Left colon (tissue), 2 donors: ENCODE data around the gene HEPH. TPM values are rescaled to one million over a fixed set of nuclear protein-coding genes. Genes with fewer than 3 reads are reported as not detected.
"Not testable (repeated sequence)": the region's sequence is repeated elsewhere in the genome, so short reads cannot be mapped to it uniquely, and the experiment has no call there.

Experiments
- ATAC-seq: fragments of 200-7000 bp; cut with Tn5 transposase; one replicate; pipeline ENCODE4 v1.9.1; 2020; ENCODE audit warnings: mild to moderate bottlenecking, moderate library complexity
- DNase-seq, 2 donors: peaks; one replicate each; pipeline ENCODE4 v3.0.0-alpha.2; 2020
- intact Hi-C, 2 donors: fragments of 100-400 bp; cut with DNase I in 1 of 2; cut with micrococcal nuclease in 1 of 2; formaldehyde crosslinking; loops; one replicate each; pipeline versions ENCODE4 v1.11.2 to v1.14.0; 2022; cut with DNase I, micrococcal nuclease
- long read RNA-seq: library from polyadenylated mRNA; unstranded; transcript quantifications from one replicate; pipeline ENCODE4 v2.0.0, GENCODE V29; 2021
- total RNA-seq, 2 donors: library from RNA; stranded (reverse); fragmentation: NEBNext Ultra II Directional; extraction: Animal tissue kit (Norgen Biotek cat#: 25700); gene quantifications; one replicate each; pipeline ENCODE4 v1.2.1, GENCODE V29; 2021
- donor health status: DM: no; HTN: no; CAD: no.
- donor health status: DM: yes; HTN: yes; CAD: no.

The HEPH gene, protein sequence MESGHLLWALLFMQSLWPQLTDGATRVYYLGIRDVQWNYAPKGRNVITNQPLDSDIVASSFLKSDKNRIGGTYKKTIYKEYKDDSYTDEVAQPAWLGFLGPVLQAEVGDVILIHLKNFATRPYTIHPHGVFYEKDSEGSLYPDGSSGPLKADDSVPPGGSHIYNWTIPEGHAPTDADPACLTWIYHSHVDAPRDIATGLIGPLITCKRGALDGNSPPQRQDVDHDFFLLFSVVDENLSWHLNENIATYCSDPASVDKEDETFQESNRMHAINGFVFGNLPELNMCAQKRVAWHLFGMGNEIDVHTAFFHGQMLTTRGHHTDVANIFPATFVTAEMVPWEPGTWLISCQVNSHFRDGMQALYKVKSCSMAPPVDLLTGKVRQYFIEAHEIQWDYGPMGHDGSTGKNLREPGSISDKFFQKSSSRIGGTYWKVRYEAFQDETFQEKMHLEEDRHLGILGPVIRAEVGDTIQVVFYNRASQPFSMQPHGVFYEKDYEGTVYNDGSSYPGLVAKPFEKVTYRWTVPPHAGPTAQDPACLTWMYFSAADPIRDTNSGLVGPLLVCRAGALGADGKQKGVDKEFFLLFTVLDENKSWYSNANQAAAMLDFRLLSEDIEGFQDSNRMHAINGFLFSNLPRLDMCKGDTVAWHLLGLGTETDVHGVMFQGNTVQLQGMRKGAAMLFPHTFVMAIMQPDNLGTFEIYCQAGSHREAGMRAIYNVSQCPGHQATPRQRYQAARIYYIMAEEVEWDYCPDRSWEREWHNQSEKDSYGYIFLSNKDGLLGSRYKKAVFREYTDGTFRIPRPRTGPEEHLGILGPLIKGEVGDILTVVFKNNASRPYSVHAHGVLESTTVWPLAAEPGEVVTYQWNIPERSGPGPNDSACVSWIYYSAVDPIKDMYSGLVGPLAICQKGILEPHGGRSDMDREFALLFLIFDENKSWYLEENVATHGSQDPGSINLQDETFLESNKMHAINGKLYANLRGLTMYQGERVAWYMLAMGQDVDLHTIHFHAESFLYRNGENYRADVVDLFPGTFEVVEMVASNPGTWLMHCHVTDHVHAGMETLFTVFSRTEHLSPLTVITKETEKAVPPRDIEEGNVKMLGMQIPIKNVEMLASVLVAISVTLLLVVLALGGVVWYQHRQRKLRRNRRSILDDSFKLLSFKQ
- total RNA-seq = 100 to 1,000 TPM; 241 to 301 TPM
- long read RNA-seq, full-length matches to known transcripts = 68 of 293 reads
- long read RNA-seq, partial matches to known transcripts = 159 of 293 reads
- long read RNA-seq, other reads (novel, unspliced or antisense) = 66 of 293 reads

DNA sequence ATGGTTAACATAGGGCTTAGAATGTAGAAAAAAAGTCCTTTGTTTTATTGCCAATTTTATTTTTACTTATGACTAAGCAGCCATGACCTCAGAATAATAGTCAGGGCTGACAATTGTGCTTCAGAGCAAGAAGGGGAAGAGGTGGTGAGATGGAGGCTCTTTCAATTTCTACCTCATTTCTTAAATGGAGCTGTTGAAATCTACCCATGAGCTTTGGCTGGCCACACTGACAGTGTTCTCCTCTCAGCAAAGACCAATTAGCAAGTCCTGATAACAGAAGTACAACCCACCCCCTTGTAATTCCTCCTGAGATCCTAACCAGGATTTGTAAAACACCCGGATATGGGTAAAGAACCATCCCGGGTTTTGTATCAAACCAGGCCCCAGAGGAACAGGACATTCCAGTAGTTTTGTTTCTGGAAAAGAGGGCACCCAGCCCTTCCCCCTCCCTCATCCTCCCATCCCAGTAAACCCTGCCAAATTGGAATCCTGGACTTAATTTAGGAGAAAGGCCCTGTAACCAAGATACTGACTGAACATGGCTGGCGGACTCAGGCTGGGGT is at the start of gene HEPH:
TSS of gene HEPH (plus strand) at position 399 of the 563 bp plus-strand sequence. CDS start 6,324 bp downstream, outside the sequence.
- ATAC-seq = peak; percentile 2

DNA sequence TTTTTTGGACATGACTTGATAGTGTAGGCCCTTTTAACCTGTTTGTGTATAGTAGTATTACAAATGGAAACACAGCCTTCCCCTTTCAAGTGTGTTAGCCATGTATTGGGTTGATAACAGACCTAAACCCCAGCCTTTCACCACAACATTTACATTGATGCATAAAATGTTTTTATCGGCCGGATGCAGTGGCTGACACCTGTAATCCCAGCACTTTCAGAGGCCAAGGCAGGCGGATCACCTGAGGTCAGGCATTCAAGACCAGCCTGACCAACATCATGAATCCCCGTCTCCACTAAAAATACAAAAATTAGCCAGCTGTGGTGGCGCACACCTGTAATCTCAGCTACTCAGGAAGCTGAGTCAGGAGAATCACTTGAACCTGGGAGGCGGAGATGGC is 45.3 kb upstream of the HEPH start:
- DNase-seq, ATAC-seq, intact Hi-C loops: not testable (repeated sequence)

More for the DNA sequence above, at the start of gene HEPH:
- intact Hi-C loops = no loop called here
- DNase-seq = peak; percentile 20 to 32

DNA sequence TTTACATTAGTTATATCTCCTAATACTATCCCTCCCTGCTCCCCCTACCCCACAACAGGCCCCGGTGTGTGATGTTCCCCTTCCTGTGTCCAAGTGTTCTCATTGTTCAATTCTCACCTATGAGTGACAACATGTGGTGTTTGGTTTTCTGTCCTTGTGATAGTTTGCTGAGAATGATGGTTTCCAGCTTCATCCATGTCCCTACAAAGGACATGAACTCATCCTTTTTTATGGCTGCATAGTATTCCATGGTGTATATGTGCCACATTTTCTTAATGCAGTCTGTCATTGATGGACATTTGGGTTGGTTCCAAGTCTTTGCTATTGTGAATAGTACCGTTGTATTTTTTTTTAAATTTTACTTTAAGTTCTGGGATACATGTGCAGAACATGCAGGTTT is 42.7 kb upstream of the HEPH start:
- DNase-seq, intact Hi-C loops, ATAC-seq: not testable (repeated sequence)

DNA sequence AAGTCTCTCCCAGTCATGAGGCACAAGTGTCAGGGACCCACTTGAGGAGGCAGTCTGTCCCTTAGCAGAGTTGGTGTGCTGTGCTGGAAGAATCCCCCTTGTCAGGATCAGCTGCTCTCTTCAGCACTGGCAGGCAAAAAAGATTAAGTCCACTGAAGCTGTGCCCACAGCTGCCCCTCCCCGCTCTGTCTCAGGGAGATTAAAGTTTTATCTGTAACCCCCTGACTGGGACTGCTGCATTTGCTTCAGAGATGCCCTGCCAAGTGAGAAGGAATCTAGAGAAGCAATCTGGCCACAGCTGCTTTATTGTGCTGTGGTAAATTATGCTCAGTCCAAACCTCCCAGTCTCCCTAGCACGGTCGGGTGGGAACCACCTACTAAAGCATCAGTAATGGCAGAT is 37.4 kb upstream of the HEPH start:
- ATAC-seq = no peak
- no peak for DNase-seq
- intact Hi-C loops = no loop called here

DNA sequence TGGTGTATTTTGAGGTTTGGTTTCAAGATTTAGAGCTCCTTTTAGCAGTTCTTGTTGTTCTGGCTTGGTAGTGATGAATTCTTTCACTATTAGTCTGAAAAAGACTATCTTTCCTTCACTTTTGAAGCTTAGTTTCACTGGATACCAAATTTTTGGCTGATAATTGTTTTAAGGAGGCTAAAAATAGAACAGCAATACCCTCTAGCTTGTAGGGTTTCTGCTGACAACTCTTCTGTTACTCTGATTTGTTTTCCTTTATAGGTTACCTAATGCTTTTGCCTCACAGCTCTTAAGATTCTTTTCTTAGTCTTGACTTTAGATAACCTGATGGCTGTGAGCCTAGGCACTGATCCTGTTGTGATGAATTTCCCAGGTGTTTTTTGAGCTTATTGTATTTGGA is 33.6 kb upstream of the HEPH start:
- intact Hi-C loops = no loop called here
- no peak for DNase-seq
- no peak for ATAC-seq

DNA sequence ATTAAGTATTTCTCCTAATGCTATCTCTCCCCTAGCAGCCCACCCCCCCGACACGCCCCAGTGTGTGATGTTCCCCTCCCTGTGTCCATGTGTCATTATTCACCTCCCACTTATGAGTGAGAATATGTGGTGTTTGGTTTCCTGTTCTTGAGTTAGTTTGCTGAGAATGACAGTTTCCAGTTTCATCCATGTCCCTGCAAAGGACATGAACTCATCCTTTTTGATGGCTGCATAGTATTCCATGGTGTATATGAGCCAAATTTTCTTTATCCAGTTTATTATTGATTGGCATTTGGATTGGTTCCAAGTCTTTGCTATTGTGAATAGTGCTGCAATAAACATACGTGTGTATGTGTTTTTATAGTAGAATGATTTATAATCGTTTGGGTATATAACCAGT is 28.8 kb upstream of the HEPH start:
- DNase-seq, ATAC-seq, intact Hi-C loops: not testable (repeated sequence)

DNA sequence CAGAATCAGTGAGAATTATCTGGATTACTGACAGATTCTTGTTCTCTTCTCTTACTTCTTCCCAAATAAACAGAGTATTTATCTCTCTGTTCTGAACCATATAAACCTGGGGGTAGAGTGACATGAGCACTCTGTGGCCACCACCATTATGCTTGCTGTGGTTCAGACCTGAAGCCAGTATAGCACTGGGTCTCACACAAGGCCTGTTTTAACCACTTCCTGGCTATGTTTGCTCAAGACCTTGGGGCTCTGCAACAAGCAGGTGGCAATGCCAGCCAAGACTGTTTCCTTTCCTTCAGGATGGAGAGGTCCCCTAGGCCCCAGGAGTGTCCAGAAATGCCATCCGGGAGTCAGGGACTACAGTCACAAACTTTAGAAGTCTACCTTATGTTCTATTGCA is 21.7 kb upstream of the HEPH start:
- no peak for ATAC-seq

DNA sequence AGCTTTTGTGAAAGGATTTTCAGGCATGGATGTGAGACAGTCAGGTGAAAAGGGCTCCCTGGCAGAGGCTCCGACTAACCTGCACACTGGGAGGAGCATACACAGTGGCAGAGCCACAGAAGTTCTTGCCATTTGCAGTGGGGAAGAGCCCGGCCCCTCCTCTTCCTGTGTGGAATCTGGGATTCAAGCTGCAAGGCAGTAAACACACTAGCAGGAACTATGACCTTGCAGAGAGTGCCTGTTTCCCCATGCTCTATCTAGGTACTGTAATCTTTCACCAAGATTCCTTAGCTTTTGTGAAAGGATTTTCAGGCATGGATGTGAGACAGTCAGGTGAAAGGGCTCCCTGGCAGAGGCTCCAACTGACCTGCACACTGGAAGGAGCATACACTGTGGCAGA is 19.8 kb upstream of the HEPH start:
- ATAC-seq = peak; percentile 69
- intact Hi-C loops = no loop called here
- no peak for DNase-seq

More for the DNA sequence above, 21.7 kb upstream of the HEPH start:
- intact Hi-C loops = no loop called here
- no peak for DNase-seq

DNA sequence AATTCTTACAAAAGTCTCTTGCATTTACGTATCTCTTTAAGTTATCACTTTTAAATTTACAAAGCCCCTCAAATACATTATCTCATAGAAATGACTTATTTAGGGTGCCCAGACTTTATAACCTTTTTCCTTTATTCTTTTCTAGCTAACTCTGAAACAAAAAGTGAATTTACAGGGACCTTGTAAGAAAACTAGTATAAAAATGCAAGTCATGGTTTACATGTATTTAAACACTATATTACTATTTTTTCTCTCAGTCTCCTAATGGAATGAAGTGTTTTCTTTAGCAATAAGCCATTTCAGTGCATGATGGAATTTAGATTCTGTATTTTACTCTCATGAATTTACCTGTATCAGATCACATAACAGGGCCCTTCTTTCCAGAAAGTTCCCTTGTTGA is 14.5 kb upstream of the HEPH start:
- intact Hi-C loops = no loop called here
- DNase-seq (no peak), ATAC-seq (no peak)

DNA sequence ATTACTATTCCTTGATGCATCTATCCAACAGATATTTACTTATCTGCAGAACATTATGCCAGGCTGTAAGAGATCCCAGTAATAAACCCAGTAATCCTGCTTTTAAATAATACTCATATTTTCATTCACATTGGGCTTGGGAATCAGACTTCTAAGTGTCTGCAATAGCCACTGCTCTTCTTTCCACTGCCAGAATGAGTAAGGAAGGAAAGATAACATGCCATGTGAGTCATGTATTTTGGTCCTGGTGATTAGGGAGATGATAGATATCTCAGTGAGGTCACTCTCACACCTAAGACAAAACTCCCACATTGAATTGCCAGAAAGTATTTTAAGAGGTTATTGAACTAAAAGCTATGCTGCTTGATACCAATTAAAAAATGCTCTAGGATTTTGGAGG is 13.9 kb upstream of the HEPH start:
- intact Hi-C loops = no loop called here
- no peak for DNase-seq
- ATAC-seq = no peak

DNA sequence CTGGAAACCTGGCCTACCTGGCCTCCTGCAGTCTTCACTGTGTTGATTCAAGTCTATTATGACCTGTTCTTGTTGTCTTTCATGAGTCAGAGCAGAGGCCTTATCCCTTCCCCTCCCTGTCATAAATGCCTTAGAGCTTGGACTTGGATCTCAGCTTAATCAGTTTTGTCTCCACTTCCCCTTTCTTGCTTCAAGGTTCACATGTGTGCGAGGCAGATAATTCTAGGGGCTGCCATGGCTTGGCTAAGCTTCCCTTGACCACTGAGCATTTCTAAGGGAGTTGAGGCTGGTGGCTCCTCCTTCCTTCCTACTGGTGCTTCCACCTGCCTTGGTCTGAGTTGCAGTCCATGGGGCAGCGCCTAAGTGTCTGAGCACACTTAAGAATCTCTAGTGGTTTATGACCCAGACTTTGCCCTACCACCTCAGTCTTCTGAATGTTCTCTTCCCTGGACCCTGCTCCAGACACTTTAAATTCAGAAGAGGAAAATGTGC is 1.7 kb upstream of the HEPH start:
- intact Hi-C loops = no loop called here
- peak; percentile 50 to 71 for DNase-seq
- peak; percentile 85 for ATAC-seq

DNA sequence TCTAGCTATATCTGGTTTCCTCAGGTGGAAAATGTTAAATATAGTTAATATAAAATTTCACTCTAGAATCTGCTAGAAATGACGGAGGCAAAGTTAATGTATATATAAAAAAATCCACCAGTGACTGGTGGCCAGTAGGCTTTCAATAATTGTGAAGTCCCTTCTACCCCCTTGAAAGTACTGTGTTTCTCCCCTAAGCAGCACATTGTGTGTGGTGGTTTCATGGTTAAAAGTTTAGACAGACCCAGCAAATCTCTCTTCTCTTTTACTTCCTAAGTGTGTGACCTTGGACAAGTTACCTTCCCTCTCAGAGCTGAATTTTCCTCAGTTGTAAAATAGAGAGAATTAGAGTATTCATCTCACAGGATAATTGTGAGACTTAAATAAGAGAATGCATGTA is 600 bp upstream of the HEPH start:
- ATAC-seq (no peak), DNase-seq (no peak)
- intact Hi-C loops = no loop called here

DNA sequence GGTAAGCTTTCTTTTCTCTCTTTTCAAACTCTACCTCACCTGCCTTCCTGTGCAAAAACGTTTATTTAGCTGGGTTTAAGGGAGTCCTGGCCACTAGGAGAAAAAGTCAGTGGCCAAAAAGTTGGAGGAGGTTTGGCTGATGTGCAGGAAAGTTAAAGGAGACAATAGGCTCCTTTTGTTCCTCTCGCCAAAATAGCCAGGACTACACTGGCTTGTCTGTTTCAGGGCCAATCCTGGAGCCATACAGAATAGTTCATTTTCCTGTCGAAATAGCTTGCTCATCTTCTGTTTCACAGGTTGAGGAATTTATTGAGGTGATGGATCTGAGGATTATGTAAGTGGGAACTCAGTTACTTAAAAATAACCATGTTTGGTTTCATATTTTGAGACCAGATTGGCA is 423 bp downstream of the HEPH start:
- ATAC-seq = no peak
- intact Hi-C loops = no loop called here
- no peak for DNase-seq

DNA sequence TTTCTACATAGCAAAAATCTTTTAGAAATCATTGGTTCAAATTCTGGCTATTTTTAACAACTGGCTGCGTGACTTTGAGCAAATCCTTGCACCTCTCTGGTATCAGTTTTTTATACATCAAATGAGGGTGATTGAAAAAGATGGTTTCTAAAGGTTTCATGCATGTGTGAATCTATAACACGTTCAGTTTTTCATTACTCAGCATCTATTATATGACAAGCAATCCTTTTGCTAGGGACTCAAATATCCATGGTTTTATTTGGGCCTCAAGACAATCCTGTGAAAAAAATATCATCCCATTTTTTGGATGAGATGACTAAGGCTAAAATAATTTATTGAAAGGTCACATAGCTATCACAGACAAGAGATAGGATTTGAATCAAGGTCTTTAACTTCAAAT is 884 bp downstream of the HEPH start:
- DNase-seq = no peak
- ATAC-seq = no peak
- intact Hi-C loops = no loop called here

DNA sequence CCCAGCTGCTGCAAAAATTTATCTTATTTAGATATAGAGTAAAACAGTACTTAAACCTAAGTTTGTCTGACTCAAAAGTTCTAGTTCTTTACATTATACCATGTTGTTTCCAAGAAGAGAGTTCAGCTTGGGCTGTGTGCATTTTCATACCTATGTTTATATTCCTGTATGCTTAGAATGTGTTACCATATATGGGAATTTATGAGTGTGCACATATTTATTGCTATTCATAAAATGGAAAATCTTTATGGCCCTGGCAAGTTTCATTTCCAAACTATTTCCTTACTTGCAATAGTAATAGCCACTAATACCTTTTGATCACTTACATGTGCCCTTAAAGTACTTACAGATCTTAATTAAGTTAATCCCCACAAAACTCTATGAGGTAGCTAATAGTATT is 2.6 kb downstream of the HEPH start:
- ATAC-seq = peak; percentile 54
- intact Hi-C loops = no loop called here
- DNase-seq = no peak

DNA sequence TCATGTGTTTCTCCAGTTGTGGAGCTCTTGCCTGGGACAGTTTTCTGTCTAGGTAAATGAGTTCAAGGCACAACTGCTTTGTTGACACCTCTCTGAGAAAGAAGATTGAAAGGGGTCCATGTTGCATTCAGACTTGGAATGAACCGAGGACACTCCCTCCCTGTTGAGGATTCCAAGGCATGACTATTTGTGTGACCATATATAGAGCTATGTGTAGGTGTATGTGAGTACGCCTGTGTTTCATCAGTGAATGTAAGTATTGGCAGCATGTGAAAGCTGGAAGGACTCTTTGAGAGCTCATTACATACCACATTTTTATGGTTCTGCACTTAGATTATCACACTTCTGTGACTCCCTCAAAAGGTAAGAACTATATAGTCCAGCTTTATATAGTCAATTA is 3.4 kb downstream of the HEPH start:
- intact Hi-C loops = no loop called here
- DNase-seq (no peak), ATAC-seq (peak; percentile 46)

DNA sequence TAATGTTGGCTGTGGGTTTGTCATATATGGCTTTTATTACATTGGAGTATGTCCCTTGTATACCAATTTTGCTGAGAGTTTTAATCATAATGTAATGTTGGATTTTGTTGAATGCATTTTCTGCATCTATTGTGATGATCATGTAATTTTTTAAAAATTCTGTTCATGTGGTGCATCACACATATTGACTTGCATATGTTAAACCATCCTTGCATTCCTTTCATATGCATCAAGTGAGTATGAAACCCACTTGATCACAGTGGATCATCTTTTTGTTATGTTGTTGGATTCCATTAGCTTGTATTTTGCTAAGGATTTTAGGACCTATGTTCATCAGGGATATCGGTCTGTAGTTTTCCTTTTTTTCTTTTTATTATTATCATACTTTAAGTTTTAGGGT is 12.1 kb downstream of the HEPH start:
- no peak for DNase-seq
- no peak for ATAC-seq
- intact Hi-C loops = no loop called here

DNA sequence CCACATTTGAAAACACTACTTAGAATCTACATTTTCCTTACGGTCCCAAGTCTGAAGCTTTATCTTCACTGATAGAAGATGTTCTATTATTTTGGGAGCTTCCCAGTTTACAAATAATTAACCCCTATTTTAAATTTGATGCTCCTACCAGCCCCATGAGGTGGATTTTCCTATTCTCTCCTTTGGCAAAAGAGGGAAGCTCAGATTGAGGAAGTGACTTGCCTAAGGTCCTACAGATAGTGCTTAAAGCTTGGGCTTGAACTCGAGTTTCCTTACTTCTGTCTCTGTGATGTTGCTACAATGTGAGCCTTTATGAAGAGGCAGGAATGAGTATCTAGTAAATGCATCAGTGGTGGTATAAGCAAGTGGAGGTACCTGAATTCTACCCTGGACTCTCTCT is 27.5 kb downstream of the HEPH start:
- ATAC-seq = no peak
- intact Hi-C loops = no loop called here
- no peak for DNase-seq

DNA sequence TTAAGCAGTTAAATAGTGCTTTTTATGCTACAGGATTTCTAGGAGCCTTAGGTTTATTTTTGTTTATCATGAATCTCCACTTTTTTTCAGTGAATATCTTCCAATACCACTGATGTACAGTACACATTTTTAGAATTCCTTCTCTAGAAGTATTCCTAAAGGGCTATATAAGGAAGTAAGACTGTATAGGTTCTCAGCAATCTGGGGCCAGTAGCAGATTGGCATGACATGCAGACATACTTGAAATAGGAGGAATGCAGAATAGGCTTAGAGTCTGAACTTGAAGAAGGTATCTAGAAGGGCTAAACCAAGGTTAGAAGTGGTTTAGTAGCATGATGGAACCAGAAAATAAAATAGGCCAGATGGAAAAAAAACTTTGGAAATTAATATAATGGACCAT is 29.8 kb downstream of the HEPH start:
- ATAC-seq = no peak
- no peak for DNase-seq
- intact Hi-C loops = no loop called here
